HG02840 (cell line): ENCODE results near the gene GJC1.
"Not testable (repeated sequence)": the region's sequence is repeated elsewhere in the genome, so short reads cannot be mapped to it uniquely, and the experiment has no call there.

ENCODE experiments used
- ATAC-seq: cut with Tn5 transposase; IDR thresholded peaks from one replicate; pipeline ENCODE4 v1.9.1; 2021; ENCODE audit warnings: mild to moderate bottlenecking, moderate library complexity, moderate number of reproducible peaks; ENCODE audit not compliant: unreplicated experiment, low FRiP score

GJC1 gene

GRCh38 chr17:44763170-44763569, 66.9 kb downstream of the GJC1 start:
- ATAC-seq, result no peak

GRCh38 chr17:44761932-44762810, 67.9 kb downstream of the GJC1 start:
- no peak for ATAC-seq

- no peak for ATAC-seq
These were observed 69.4 kb downstream of the GJC1 start for GRCh38 chr17:44760474-44761308.

- ATAC-seq, result no peak
These were observed 70.2 kb downstream of the GJC1 start for GRCh38 chr17:44759916-44760243.

- no peak for ATAC-seq
These were observed 70.8 kb downstream of the GJC1 start for GRCh38 chr17:44759086-44759915.

- ATAC-seq, result no peak
These were observed 71.5 kb downstream of the GJC1 start, which contains the start of gene ADAM11 for GRCh38 chr17:44758414-44759085. Gene ADAM11, plus strand, starts transcription at chr17:44758988. Its CDS starts 212 bp downstream, at chr17:44759200.

- ATAC-seq, result no peak
These were observed 72.1 kb downstream of the GJC1 start for GRCh38 chr17:44757918-44758413.

GRCh38 chr17:44757045-44757917, 72.8 kb downstream of the GJC1 start:
- no peak for ATAC-seq

- not testable (repeated sequence) for ATAC-seq
These were observed 74.9 kb downstream of the GJC1 start for GRCh38 chr17:44755180-44755579.

- ATAC-seq, result no peak
These were observed 75.8 kb downstream of the GJC1 start for GRCh38 chr17:44754276-44754675.

GRCh38 chr17:44752953-44753861, 76.9 kb downstream of the GJC1 start:
- no peak for ATAC-seq

GRCh38 chr17:44751806-44752205, 78.3 kb downstream of the GJC1 start:
- no peak for ATAC-seq

GRCh38 chr17:44751331-44751730, 78.8 kb downstream of the GJC1 start:
- no peak for ATAC-seq

- no peak for ATAC-seq
These were observed 80.1 kb downstream of the GJC1 start for GRCh38 chr17:44749980-44750318.

GRCh38 chr17:44749076-44749979, 80.8 kb downstream of the GJC1 start:
- no peak for ATAC-seq
